SU-DHL-6 (cell line): ENCODE results near the gene TBC1D22A.

Source experiments
- H2AFZ ChIP-seq: fragments of 200-600 bp; sonication (generic); 2 replicates; pipeline ENCODE4 v1.6.1; 2014; ENCODE audit warnings: low read depth, mild to moderate bottlenecking, moderate library complexity, mixed read lengths, antibody characterized with exemption, low read length; ENCODE audit not compliant: severe bottlenecking
- H3F3A ChIP-seq: fragments of 200-600 bp; shearing (Covaris generic); 2 replicates; pipeline ENCODE4 v1.6.0; 2016; ENCODE audit warnings: antibody characterized with exemption, mild to moderate bottlenecking; ENCODE audit not compliant: insufficient read depth
- H3K27ac ChIP-seq: fragments of 200-600 bp; sonication (generic); 2 replicates; pipeline ENCODE4 v1.5.1; 2016; ENCODE audit warnings: low read depth, mild to moderate bottlenecking, low read length, moderate library complexity, mixed read lengths
- H3K27me3 ChIP-seq: fragments of 200-600 bp; sonication (generic), shearing (Covaris generic); 2 replicates; pipeline ENCODE4 v1.6.0; 2014; ENCODE audit warnings: mild to moderate bottlenecking, low read length
- H3K36me3 ChIP-seq: fragments of 200-600 bp; sonication (generic); 2 replicates; pipeline ENCODE4 v1.6.1; 2014; ENCODE audit warnings: mild to moderate bottlenecking, low read length, mixed read lengths
- H3K4me2 ChIP-seq: fragments of 300-600, 200-600 bp; shearing (Covaris generic), sonication (generic); 2 replicates; pipeline ENCODE4 v1.6.0; 2014; ENCODE audit warnings: low read length, low read depth, mild to moderate bottlenecking; ENCODE audit not compliant: poor library complexity, severe bottlenecking
- H3K4me3 ChIP-seq: fragments of 200-600 bp; sonication (generic); 2 replicates; pipeline ENCODE4 v1.5.1; 2014; ENCODE audit warnings: antibody characterized with exemption, low read length, mild to moderate bottlenecking, mixed read lengths; ENCODE audit not compliant: insufficient read depth, poor library complexity, severe bottlenecking
- H3K79me2 ChIP-seq: fragments of 200-600 bp; sonication (generic); 2 replicates; pipeline ENCODE4 v1.6.1; 2014; ENCODE audit warnings: mild to moderate bottlenecking, low read length, moderate library complexity; ENCODE audit not compliant: insufficient read depth
- H3K9ac ChIP-seq: fragments of 200-600 bp; sonication (generic); 2 replicates; pipeline ENCODE4 v1.7.0; 2014; ENCODE audit warnings: mild to moderate bottlenecking, low read length
- H3K9me2 ChIP-seq: fragments of 200-600 bp; sonication (generic); replicated peaks from 2 replicates; pipeline ENCODE4 v1.6.1; 2014; ENCODE audit warnings: low read length; ENCODE audit not compliant: insufficient read depth
- H3K9me3 ChIP-seq: fragments of 200-600 bp; sonication (generic); 2 replicates; pipeline ENCODE4 v1.6.1; 2014; ENCODE audit warnings: low read length, mixed read lengths; ENCODE audit not compliant: insufficient read depth
- H4K20me1 ChIP-seq: fragments of 200-600 bp; sonication (generic); 2 replicates; pipeline ENCODE4 v1.6.1; 2014; ENCODE audit warnings: low read depth, mild to moderate bottlenecking, antibody characterized with exemption, low read length, moderate library complexity, mixed read lengths
- EZH2phosphoT487 ChIP-seq: fragments of 200-600 bp; sonication (generic), shearing (Covaris generic); conservative IDR thresholded peaks from 2 replicates; pipeline ENCODE4 v1.6.1; 2018; ENCODE audit warnings: mild to moderate bottlenecking, antibody characterized with exemption, low read length, moderate library complexity, mixed read lengths
- TF ChIP-seq, protein P1 (sequence below): fragments of 200-600 bp; sonication (generic); IDR thresholded peaks from one replicate; pipeline ENCODE4 v1.5.1; 2017; ENCODE audit warnings: antibody characterized with exemption, mild to moderate bottlenecking, low read length, moderate library complexity; ENCODE audit not compliant: insufficient read depth, poor library complexity, severe bottlenecking

TBC1D22A gene

DNA sequence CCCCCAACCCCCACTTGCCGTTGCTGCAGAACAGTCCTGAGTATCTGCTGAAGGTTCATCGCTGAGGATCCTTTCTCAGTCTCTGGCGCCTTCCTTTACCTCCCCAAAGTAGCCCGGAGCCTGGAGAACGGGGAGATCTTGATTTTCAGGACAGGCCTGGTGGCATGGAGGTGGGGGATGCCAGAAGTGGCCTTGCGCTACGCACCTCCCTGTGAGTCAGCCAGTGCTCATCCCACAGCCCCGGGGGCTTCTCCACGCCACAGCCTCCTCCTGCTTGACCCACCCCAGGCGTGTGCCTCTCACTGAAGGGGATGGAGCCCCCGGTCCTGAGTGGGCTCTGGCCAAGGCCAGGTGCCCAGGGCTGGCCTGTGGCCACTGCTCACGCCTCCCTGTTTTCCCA, 339.6 kb downstream of the TBC1D22A start:
- Histone ChIP-seq H3K9me3 (no peaks in the 10 kb centered on the region), H4K20me1 (no peaks in the 10 kb centered on the region), H3K27ac (no peak overlapping the region), H3F3A (no peaks in the 10 kb centered on the region), H3K4me3 (no peak overlapping the region), H3K36me3 (no peaks in the 10 kb centered on the region), H3K4me2 (no peak overlapping the region), H3K9ac (no peak overlapping the region), H3K9me2 (no peaks in the 10 kb centered on the region), H3K27me3 (no peaks in the 10 kb centered on the region), H3K79me2 (no peaks in the 10 kb centered on the region), H2AFZ (no peak overlapping the region)
- no peak for TF ChIP-seq EZH2phosphoT487
- TF ChIP-seq, protein P1, sequence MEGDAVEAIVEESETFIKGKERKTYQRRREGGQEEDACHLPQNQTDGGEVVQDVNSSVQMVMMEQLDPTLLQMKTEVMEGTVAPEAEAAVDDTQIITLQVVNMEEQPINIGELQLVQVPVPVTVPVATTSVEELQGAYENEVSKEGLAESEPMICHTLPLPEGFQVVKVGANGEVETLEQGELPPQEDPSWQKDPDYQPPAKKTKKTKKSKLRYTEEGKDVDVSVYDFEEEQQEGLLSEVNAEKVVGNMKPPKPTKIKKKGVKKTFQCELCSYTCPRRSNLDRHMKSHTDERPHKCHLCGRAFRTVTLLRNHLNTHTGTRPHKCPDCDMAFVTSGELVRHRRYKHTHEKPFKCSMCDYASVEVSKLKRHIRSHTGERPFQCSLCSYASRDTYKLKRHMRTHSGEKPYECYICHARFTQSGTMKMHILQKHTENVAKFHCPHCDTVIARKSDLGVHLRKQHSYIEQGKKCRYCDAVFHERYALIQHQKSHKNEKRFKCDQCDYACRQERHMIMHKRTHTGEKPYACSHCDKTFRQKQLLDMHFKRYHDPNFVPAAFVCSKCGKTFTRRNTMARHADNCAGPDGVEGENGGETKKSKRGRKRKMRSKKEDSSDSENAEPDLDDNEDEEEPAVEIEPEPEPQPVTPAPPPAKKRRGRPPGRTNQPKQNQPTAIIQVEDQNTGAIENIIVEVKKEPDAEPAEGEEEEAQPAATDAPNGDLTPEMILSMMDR = no peak

DNA sequence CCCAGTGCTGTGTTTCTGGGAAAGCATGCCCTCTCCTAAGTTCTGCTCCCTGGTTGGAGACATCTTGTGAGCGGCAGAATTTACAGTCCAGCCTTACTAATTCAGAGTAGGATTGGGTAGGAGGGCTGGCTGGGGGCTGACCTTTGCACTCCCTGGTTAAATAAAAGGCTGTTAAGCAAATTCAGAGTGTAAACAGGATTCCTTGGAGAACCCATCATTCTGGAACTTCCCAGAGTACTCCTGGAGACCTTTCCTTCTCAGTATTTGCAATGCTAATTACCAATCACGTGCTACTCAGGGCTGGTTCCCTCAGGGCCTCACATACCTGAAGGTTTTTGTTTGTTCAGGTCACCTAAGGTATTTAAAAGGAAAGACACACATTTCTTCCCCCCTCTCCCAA, 340.2 kb downstream of the TBC1D22A start:
- Histone ChIP-seq H3K4me2 (no peak overlapping the region), H3K4me3 (no peak overlapping the region), H3K9me3 (no peaks in the 10 kb centered on the region), H3K27me3 (no peaks in the 10 kb centered on the region), H4K20me1 (no peaks in the 10 kb centered on the region), H3K79me2 (no peaks in the 10 kb centered on the region), H2AFZ (no peak overlapping the region), H3F3A (no peaks in the 10 kb centered on the region), H3K36me3 (no peaks in the 10 kb centered on the region), H3K9ac (no peak overlapping the region), H3K9me2 (no peaks in the 10 kb centered on the region), H3K27ac (no peak overlapping the region)
- TF ChIP-seq, protein P1 = no peak
- TF ChIP-seq EZH2phosphoT487 = no peak

DNA sequence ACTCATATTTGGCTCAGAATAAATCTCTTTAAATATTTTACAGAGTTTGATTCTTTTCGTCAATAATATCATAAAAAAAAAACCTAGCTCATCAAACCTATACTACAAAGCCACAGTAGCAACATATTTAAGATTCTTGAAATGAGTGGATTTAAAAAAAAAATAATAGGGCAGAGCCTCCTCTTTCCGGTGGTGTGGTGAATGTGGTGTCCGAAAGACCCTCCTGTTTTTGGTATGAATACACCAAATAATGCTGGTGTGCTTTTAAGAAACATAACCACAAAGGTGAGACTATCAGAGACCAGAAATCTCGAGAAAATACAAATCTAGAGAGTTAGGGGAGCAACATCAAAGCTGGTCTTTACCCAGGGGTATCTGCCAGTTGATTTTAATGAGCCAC, 342.6 kb downstream of the TBC1D22A start:
- Histone ChIP-seq H2AFZ (no peak overlapping the region), H3K79me2 (no peaks in the 10 kb centered on the region), H3K27ac (no peak overlapping the region), H3K36me3 (no peaks in the 10 kb centered on the region), H3K9me3 (no peaks in the 10 kb centered on the region), H4K20me1 (no peaks in the 10 kb centered on the region), H3K9me2 (no peaks in the 10 kb centered on the region), H3F3A (no peaks in the 10 kb centered on the region), H3K4me3 (no peak overlapping the region), H3K4me2 (no peak overlapping the region), H3K27me3 (no peaks in the 10 kb centered on the region), H3K9ac (no peak overlapping the region)
- TF ChIP-seq EZH2phosphoT487 = no peak

DNA sequence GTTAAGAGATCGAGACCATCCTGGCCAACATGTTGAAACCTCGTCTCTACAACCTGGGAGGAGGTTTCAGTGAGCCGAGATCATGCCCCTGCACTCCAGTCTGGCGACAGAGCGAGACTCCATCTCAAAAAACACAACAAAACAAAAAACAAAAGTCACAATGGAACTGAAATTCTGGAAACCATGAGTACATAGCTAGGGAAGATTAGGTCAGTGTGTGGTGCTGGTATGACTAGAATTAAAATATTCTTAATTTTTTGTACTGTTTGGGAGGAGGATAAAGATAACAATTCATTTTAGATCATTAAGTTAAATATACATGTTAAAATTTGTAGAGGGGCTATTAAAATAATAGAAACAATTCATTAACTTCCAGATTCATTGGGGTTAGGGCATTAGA, 344.4 kb downstream of the TBC1D22A start:
- Histone ChIP-seq H3K36me3 (no peaks in the 10 kb centered on the region), H4K20me1 (no peaks in the 10 kb centered on the region), H3K79me2 (no peaks in the 10 kb centered on the region), H3K9me3 (no peaks in the 10 kb centered on the region), H2AFZ (no peak overlapping the region), H3K27ac (no peak overlapping the region), H3K9ac (no peak overlapping the region), H3K9me2 (no peaks in the 10 kb centered on the region), H3K4me2 (no peak overlapping the region), H3F3A (no peaks in the 10 kb centered on the region), H3K4me3 (no peak overlapping the region), H3K27me3 (no peaks in the 10 kb centered on the region)
- TF ChIP-seq, protein P1 = no peak
- TF ChIP-seq EZH2phosphoT487 = no peak
